Testis (tissue), 2 donors: ENCODE data around the gene RCOR1.

Experiments
- POLR2A ChIP-seq: fragments of 450-650 bp; IDR thresholded peaks from one replicate; pipeline ENCODE4 v1.6.1; 2017; ENCODE audit warnings: antibody characterized with exemption, mild to moderate bottlenecking, moderate library complexity
- TF ChIP-seq, protein P1 (sequence below), 3 experiments: fragments of 450-650 bp in 2 of 3; fragments of 200-600 bp in 1 of 3; sonication (generic) in 1 of 3; IDR thresholded peaks; one replicate each; pipeline ENCODE4 v1.5.1; 2016 to 2019; ENCODE audit warnings: antibody characterized with exemption in 3 of 3, mild to moderate bottlenecking in 2 of 3, moderate library complexity in 1 of 3

DNA sequence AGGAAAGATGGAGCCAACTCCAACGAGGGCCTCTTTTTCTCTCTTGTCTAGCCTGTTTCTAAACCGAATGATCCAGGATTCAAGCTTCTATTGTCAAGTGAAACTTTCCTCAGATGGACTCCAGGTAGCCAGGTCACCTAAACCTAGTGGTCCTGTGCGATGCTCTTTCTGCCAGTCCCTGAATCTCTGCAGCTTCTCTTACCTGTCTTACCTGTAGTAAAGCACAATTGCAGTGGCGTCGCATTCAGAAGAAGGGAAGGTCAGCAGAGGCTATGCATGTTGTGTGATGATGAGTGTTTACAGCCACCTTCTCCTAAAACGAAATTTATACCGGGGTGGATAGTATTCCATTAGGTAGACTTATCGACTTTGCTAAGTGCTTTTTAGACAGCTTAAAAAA lies 137.4 kb downstream of the RCOR1 start:
- TF ChIP-seq, protein P1, sequence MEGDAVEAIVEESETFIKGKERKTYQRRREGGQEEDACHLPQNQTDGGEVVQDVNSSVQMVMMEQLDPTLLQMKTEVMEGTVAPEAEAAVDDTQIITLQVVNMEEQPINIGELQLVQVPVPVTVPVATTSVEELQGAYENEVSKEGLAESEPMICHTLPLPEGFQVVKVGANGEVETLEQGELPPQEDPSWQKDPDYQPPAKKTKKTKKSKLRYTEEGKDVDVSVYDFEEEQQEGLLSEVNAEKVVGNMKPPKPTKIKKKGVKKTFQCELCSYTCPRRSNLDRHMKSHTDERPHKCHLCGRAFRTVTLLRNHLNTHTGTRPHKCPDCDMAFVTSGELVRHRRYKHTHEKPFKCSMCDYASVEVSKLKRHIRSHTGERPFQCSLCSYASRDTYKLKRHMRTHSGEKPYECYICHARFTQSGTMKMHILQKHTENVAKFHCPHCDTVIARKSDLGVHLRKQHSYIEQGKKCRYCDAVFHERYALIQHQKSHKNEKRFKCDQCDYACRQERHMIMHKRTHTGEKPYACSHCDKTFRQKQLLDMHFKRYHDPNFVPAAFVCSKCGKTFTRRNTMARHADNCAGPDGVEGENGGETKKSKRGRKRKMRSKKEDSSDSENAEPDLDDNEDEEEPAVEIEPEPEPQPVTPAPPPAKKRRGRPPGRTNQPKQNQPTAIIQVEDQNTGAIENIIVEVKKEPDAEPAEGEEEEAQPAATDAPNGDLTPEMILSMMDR (IDR thresholded peaks at IDR 0.05): no peak
- TF ChIP-seq POLR2A: no peak
